K562 (cell line): ENCODE data around the gene FOXJ1. TPM values are rescaled to one million over a fixed set of nuclear protein-coding genes. Genes with fewer than 3 reads are reported as not detected.
A peak's percentile ranks its signal among the peaks of the same experiment; 100 is the strongest.

ENCODE experiments used
- BMI1 ChIP-seq: fragments of 150-350 bp; IDR thresholded peaks from 2 replicates; pipeline ENCODE4 v1.6.1; 2014; ENCODE audit warnings: low read length
- ELF1 ChIP-seq: fragments of 200-800 bp; sonication (Bioruptor generic); IDR thresholded peaks from 2 replicates; pipeline ENCODE4 v1.6.1; 2016; ENCODE audit warnings: missing genetic modification characterization, missing compliant biosample characterization
- KAT7 ChIP-seq: sonication (generic); formaldehyde crosslinking; IDR thresholded peaks from 2 replicates; pipeline ENCODE4 v1.8.0; 2022; ENCODE audit warnings: missing genetic modification reagents, mild to moderate bottlenecking, borderline replicate concordance
- KDM4B ChIP-seq, 2 experiments: fragments of 450-650 bp in 1 of 2; sonication (generic) in 1 of 2; IDR thresholded peaks; 2 replicates each; pipeline ENCODE4 v1.6.1; 2016 to 2017; ENCODE audit warnings: borderline replicate concordance in 2 of 2, antibody characterized with exemption in 1 of 2, low read depth in 1 of 2, mild to moderate bottlenecking in 1 of 2
- MTF1 ChIP-seq: fragments of 250-450 bp; sonication (Bioruptor Pico); IDR thresholded peaks from 2 replicates; pipeline ENCODE4 v1.9.0; 2021; ENCODE audit warnings: moderate library complexity, mild to moderate bottlenecking, inconsistent platforms, borderline replicate concordance
- MXI1 ChIP-seq: IDR thresholded peaks from 2 replicates; pipeline ENCODE4 v1.6.1; 2011; ENCODE audit warnings: low read depth, mild to moderate bottlenecking, improper control_type of control experiment, low read length
- NEUROD1 ChIP-seq: fragments of 150-350 bp; IDR thresholded peaks from 2 replicates; pipeline ENCODE4 v1.6.1; 2014; ENCODE audit warnings: borderline replicate concordance, low read length, low read depth; ENCODE audit not compliant: partially characterized antibody
- RB1 ChIP-seq: fragments of 450-650 bp; IDR thresholded peaks from 2 replicates; pipeline ENCODE4 v1.6.1; 2017; ENCODE audit warnings: low read depth, mild to moderate bottlenecking
- SAFB2 ChIP-seq: fragments of 200-400 bp; formaldehyde crosslinking; IDR thresholded peaks from 2 replicates; pipeline ENCODE4 v1.6.1; 2018; ENCODE audit warnings: borderline replicate concordance, low read length, low read depth, moderate library complexity; ENCODE audit not compliant: severe bottlenecking
- TAF1 ChIP-seq: IDR thresholded peaks from 2 replicates; pipeline ENCODE4 v1.6.1; 2011; ENCODE audit warnings: mild to moderate bottlenecking, low read length, moderate library complexity; ENCODE audit not compliant: insufficient read depth, control insufficient read depth, severe bottlenecking; ENCODE audit errors: extremely low read depth
- ZNF41 ChIP-seq: fragments of 250-450 bp; sonication (Bioruptor Pico); conservative IDR thresholded peaks from 2 replicates; pipeline ENCODE4 v1.4.0; 2020; ENCODE audit warnings: mild to moderate bottlenecking
- ZNF764 ChIP-seq: fragments of 250-450 bp; sonication (Bioruptor Pico); IDR thresholded peaks from 2 replicates; pipeline ENCODE4 v1.4.0; 2020; ENCODE audit warnings: low read depth, mild to moderate bottlenecking, moderate library complexity
- polyA plus RNA-seq, 8 experiments: library from polyadenylated mRNA; depleted of rRNA in 4 of 8; stranded (reverse) in 5 of 8; unstranded in 3 of 8; fragments of >200 nt; fragmentation: Nextera tagmentation in 2 of 8; fragmentation: Illumina TruSeq in 1 of 8; extraction: Ambion mirVana in 2 of 8; extraction: Trizol in 1 of 8; gene quantifications; 2 replicates each; pipeline versions ENCODE4 v1.2.1 to v1.2.3, GENCODE V29; 2011 to 2014; ENCODE audit warnings: inconsistent platforms in 1 of 8, missing spikeins in 1 of 8
- total RNA-seq, 7 experiments: library from RNA; depleted of rRNA in 6 of 7; stranded (reverse); fragments of >200 nt in 6 of 7; fragmentation: Illumina TruSeq in 2 of 7; extraction: Trizol in 2 of 7; gene quantifications; 2 replicates each; pipeline versions ENCODE4 v1.2.1 to v1.2.3, GENCODE V29; 2011 to 2021; ENCODE audit warnings: low replicate concordance in 1 of 7
- TF ChIP-seq, protein P1 (sequence below): fragments of 150-350 bp; IDR thresholded peaks from 2 replicates; pipeline ENCODE4 v1.6.1; 2014; ENCODE audit warnings: low read depth, mild to moderate bottlenecking, low read length, borderline replicate concordance
- TF ChIP-seq, protein P2 (sequence below): fragments of 250-450 bp; sonication (Bioruptor Pico); IDR thresholded peaks from 2 replicates; pipeline ENCODE4 v1.5.0; 2021

FOXJ1 gene
- total and polyA plus RNA-seq, 9 of the 15 experiments (the other 6 are each of a cell fraction or from before 2014, with no cell fraction given) = 0.07 TPM; not detected in 8

DNA sequence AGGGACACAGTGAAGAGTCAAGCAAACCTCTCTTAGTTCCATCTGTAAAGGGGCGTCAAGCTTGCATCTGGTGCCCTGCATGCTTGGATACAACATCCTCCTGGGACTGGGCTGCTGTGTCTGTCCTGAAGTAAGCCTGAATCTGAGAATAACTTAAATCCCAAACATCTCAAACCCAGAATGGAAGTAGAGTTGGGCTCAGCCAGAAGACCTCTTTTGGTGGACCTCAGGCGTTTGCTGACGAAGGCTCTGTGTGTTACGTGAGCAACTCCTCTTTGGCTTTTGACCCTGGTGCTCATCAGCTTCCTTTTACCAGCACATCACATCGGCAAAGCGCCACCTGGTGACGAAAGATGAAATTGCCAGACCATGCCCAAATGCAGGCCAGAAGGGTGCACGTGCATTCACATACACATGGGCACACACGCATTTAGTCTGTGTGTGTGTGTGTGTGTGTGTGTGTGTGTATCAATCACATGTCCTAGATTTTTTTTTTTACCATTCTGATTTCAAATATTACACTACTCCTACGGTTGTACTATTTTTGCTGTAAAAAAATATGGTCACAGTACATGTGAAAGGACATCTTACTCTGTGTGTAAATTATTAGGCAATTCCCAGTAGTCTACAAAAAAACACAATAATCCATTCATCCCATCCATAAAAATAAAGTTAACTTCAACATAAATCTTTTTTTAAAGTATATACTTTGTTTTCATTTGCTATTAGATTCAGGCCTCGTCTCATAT, 41.1 kb upstream of the FOXJ1 start (continued):
- TF ChIP-seq, protein P1, sequence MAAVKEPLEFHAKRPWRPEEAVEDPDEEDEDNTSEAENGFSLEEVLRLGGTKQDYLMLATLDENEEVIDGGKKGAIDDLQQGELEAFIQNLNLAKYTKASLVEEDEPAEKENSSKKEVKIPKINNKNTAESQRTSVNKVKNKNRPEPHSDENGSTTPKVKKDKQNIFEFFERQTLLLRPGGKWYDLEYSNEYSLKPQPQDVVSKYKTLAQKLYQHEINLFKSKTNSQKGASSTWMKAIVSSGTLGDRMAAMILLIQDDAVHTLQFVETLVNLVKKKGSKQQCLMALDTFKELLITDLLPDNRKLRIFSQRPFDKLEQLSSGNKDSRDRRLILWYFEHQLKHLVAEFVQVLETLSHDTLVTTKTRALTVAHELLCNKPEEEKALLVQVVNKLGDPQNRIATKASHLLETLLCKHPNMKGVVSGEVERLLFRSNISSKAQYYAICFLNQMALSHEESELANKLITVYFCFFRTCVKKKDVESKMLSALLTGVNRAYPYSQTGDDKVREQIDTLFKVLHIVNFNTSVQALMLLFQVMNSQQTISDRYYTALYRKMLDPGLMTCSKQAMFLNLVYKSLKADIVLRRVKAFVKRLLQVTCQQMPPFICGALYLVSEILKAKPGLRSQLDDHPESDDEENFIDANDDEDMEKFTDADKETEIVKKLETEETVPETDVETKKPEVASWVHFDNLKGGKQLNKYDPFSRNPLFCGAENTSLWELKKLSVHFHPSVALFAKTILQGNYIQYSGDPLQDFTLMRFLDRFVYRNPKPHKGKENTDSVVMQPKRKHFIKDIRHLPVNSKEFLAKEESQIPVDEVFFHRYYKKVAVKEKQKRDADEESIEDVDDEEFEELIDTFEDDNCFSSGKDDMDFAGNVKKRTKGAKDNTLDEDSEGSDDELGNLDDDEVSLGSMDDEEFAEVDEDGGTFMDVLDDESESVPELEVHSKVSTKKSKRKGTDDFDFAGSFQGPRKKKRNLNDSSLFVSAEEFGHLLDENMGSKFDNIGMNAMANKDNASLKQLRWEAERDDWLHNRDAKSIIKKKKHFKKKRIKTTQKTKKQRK = no peak
- TF ChIP-seq, protein P2, sequence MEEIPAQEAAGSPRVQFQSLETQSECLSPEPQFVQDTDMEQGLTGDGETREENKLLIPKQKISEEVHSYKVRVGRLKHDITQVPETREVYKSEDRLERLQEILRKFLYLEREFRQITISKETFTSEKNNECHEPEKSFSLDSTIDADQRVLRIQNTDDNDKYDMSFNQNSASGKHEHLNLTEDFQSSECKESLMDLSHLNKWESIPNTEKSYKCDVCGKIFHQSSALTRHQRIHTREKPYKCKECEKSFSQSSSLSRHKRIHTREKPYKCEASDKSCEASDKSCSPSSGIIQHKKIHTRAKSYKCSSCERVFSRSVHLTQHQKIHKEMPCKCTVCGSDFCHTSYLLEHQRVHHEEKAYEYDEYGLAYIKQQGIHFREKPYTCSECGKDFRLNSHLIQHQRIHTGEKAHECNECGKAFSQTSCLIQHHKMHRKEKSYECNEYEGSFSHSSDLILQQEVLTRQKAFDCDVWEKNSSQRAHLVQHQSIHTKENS (CRISPR knock-in tag) = no peak
- TF ChIP-seq TAF1 = no peak
- TF ChIP-seq ELF1 (tag) = no peak
- no peak for TF ChIP-seq NEUROD1
- TF ChIP-seq RB1 = peak; percentile 54; the same call in 1 of the 2 replicates
- TF ChIP-seq ZNF41 = no peak
- TF ChIP-seq SAFB2 = no peak
- no peak for TF ChIP-seq MXI1
- no peak for TF ChIP-seq BMI1
- no peak for TF ChIP-seq ZNF764 (CRISPR knock-in tag)
- no peak for TF ChIP-seq KAT7
- no peak for TF ChIP-seq KDM4B (IDR thresholded peaks at IDR 0.05; ENCODE audit: borderline replicate concordance in 2 of 2, low read depth in 1 of 2)
- no peak for TF ChIP-seq MTF1 (CRISPR knock-in tag)
